Right hindlimb (tissue), 1 donor: ENCODE results near the gene CSPG4.
A peak's percentile ranks its signal among the peaks of the same experiment; 100 is the strongest.
"Not testable (repeated sequence)": the region's sequence is repeated elsewhere in the genome, so short reads cannot be mapped to it uniquely, and the experiment has no call there.

Experiments
- DNase-seq: peaks from one replicate; pipeline ENCODE4 v3.0.0-alpha.2; 2018

CSPG4 gene

DNA sequence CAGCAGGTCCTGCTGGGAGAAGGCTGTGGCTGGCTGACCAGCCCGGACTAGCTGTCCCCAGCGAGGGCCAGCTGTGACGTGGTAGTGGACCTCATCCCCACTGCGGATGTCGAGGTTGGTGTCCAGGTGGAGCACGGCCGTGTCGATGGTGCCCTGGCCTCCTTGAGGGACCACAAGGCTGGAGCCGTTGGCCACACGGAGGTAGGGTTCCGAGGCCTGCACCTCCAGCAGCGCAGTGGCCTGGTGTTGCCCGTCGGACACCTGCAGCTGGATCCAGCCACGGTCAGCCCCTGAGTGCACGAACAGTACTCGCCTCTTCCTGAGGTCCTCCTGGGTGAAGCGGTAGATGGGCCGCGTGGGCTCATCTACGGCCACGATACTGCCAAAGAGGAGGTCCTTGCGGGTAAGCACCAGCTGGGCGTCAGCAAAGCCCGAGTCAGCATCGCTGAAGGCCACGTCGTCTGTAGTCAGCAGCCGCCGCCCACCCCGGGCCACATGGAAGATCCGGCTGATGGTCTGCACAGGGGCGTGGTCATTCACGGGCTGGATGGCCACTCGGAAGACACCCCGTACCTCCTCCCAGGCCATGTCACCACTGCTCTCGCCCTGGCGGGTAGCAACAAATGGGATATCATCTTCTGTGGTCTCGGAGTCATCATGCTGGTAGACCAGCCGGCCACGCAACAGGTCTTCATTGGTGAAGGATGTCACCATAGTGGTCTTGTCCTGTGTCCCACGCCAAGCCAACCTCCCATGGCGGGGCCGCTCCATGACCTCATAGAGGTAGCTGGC lies 25.0 kb downstream of the CSPG4 start:
- no peak for DNase-seq

DNA sequence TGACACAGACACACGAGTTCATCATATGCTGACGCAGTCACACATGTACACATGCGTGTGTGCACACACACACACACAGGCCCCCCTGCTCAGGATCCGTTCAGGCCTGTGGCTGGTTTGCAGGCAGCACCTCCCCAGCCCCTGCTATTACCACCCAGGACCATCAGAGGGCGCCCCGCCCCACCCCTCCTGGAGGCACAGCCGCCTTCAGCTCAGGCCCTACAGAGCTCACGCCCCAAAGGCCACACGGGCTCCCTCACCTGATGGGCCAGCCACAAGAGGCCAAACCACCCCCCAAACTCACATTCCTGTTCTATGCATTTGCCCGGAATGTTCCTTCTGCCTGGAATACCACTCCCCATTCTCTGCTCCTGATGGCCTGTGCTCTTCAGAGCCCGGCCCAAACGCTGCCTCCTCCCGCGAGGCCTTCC lies 26.4 kb downstream of the CSPG4 start:
- peak; percentile 90 for DNase-seq

DNA sequence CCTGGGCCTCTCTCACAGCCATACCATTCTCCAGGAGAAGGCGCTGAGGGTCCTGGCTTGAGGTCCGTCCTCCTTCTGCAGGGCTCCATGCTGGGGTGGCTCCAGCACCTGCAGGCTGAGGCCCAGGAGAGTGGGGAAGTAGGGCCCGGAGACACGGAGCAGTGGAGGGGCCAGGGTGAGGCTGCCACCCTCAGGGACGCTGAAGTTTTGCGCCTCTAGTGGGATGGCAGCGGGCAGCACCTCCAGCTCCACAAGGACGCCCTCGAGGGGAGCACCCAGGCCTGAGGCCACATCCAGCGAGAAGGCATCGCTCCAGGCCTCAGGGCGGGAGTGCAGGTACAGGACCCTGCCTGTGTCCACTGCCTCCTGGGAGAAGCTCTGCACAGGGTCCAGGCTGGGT lies 27.5 kb downstream of the CSPG4 start:
- no peak for DNase-seq

DNA sequence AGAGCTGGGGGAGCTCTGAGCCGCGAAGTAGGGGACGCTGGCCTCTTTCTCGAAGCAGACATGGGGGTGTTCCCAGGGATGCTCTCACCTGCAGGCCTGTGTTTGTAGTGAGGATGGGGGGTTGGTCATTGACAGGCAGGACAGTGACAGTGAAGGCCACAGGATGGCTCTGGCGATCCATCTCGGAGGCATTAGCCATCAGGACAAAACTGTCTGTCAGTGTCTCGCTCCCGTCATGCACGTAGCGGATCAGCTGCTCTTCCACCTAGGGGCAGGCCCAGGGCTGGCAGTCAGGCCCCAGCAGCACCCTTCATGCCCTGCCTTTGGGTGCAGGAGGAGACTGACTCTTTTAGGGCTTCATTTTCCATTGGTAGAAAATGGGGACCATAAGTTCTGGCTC lies 28.0 kb downstream of the CSPG4 start:
- DNase-seq: no peak

DNA sequence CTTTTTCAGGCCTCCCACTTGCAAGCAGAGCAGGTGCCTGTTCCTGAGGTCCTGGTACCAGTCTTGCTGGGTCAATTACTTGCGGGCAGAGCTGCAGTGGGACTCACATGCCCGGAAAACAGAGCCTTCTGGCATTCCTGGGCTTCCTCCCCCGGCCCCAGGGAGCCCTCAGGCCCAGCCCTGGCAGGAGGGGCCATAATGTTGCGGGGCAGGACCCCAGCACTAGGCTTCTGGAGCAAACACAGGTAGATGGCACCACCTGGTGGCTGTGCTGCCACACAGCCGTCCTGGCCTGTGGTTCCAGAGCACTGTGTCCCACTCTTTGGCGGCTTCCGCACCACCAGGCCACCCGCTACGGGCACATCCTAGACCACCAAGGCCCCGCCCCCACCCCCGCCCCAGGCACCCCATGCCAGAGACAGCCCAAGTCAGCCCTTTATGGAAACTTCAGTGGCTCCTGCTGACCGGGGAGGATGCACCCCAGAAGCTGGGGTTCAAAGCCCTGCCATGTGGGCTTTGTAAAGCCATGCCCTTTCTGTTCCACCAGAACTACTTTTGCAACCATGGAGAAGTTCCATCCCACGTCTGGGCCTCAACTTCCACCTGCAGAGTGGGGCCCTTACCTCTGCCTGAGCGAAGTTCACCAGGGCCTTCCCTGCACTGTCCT lies 28.9 kb downstream of the CSPG4 start:
- DNase-seq: peak; percentile 81

DNA sequence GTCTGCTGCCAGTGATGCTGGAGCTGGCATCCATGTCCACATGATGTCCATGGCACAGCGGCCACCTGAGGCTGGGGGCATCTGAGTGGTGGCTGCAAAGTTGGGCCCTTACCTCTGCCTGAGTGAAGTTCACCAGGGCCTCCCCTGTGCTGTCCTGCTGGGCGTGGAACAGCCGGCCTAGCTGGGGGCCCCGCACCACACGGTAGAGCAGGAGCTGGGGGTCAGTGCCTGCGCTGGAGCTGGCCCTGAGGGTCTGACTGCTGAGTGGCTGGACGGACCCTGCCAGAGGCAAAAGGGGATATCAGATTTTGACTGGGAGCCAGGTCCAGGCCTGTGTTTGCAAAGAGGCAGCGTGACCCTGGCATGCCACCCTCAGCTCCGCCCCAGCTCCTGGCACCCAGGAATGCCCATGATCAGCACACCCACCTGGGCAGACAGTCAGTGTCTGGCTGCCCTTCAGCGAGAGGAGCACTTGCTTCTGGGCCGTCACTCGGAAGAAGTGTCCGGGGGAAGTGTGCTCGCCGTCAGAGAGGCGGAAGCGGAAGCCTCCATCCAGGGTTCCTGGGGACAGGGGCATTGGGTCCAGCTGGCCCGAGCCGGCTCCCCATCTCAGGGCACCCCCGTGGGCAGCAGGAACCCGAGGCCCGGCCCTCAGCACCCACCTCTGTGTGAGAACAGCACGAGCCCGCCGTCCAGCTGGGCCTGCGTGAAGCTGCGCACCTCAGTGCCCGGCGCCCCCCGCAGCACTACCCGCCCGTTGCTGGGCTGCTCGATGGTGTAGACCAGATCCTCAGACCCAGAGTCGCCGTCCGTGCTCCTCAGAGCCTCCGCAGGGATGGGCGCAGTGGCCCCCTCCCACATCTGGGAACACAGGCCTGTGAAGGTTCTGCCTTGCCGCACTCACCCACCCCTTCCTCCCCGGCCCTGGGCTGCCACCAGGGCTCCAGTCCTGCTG lies 30.2 kb downstream of the CSPG4 start:
- no peak for DNase-seq

DNA sequence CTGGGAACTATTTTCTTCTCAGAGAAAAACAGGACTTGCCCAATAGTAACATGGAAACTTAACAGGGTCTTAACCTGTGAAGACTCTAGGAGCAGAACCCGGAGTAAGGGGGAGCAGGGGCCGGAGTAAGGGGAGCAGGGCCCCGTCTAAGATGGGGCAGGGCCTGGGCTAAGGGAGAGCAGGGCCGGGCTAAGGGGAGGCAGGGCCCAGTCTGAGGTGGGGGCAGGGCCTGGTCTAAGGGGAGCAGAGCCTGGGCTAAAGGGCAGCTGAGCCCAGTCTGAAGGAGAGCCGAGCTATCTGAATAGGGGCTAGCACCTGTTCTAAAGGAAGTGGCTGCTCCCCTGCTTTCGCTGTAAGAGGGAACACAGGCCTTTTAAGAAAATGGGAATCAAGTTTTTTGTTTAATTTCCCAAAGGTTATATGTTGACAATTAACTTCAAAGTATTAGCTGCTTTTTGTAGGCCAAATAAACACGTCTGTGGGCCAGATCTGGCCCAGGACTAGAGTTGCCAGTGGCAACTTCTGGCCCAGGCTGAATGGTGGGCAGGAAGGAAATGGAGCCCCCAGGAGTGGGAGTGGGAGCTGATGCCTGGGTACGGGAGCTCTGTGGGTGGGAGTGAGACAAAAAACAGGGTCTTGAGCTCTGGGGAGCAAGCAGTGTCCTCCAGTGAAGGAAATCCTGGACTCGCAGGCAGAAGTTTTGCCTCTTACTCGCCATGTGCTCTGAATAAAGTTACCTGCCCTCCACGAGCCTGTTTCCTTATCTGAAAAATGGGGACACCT lies 32.5 kb downstream of the CSPG4 start:
- DNase-seq: no peak

DNA sequence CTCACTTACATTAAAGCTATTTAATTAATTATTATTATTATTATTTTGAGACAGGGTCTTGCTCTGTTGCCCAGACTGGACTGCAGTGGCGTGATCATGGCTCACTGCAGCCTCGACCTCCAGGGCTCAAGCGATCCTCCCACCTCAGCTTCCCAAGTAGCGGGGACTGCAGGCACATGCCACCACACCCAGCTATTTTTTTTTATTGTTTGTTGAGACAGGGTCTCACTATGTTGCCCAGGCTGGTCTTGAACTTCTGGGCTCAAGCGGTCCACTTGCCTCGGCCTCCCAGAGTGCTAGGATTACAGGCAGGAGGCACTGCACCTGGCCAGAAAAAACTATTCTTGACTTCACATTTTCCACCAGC lies 34.3 kb downstream of the CSPG4 start:
- DNase-seq: not testable (repeated sequence)

DNA sequence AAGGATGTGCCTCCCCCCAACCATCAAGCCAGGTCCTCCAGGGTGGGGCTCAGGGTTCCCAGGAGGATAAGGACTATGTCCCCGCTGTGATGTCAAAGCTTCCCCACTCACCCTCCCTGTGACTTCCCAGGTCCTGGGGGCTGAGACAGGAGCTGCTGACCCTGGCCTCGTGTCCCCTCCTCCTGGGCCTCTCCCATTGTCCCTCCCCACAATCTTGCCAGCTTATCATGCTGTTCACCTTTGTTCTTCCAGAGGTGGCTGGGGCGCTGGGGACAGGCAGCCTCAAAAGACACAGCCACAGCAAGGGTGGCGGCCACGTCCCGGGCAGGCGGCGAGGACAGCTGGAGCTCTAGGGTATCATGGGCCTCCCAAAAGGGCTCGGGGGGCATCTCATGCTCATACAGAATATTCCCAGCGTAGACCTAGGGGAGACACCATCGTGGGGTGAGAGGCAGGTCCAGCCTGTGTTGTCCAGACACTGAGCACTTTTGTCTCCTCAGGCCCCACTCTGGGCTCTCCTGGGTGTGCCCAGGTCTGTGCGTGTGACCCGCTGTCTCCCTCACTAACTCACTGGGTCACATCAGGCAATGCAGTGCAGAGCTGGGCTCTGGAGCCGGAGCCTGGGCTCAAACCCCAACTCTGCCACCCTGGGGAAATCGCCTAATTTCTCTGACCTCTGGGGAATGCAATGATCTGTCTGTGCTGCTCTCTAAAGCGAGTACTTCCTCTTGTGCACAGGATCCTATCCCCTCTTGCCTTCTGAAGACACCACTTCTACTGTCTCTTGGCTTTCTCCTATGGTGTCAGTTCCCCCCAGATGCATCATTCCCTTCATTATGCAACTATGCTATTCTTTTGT lies 35.0 kb downstream of the CSPG4 start:
- DNase-seq: no peak

DNA sequence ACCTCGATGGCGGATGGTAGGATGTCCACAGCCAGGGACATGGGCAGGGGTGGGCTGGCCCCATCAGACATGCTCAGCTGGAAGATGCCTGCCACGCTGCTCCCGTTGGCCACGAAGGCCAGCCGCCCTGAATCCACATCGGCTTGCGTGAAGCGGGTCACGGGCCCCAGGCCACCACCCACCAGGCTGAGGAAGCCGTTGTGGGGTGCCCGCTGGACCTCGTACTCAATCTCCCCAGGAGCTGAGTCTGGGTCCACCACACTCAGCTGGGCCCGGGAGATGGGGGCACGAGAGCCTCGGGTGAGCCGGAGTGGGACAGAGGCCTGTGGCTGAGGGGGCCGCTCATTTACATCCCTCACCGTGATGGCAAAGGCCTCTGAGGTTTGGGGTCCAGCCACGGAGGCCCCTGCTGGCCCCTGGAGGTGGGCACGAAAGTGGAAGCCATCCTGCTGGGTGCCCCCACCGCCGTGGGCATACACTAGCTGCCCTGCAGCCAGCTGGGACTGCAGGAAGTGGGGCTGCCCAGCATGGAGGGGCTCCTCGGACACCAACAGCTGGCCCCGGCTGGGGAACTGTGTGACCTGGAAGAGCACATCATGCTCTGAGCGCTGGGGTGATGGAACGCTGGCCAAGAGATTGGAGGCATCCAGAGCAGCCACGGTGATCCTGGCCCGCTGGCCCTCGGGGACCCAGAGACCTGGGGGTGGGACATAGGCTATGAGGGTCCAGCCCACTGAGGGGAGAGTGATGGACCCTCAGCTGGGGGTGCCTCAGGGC lies 35.8 kb downstream of the CSPG4 start:
- no peak for DNase-seq

DNA sequence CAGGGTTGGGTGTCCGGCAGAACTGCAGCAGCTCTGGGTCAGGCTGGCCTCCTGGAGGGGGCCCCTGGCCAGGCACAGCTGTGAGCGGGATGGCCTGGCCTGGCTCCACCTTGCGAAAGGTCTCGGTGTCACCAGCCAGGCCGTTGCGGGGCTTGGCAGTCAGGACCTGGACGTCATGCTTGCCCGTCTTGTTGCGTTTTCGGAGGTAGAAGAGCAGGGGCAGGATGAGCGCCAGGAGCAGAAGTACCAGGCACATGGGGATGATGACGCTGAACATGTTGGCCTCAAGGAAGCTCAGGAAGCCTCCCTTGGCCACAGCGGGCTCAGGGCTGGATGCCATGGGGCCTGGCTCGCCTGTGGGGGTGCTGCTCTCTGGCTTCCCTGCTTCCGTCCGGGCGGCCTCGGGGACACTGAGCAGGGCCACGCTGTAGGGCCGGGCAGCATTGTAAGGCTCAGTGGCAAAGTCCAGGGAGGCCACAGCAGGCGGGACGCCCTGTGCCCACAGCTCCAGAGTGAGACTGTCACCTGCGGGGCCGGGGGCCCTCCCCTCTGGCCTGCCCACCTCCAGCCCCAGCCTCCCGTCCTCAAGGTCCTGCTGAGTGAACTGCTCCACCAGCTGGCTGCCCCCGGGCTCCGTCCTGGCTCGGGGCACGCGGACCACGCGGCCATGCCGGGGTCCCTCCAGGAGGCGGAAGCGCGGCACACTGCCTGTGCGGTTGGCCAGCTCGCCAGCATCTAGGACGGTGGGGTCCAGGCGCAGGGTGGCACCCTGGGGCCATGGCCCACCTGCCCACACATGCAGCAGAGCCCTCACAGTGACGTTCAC lies 36.9 kb downstream of the CSPG4 start:
- no peak for DNase-seq

DNA sequence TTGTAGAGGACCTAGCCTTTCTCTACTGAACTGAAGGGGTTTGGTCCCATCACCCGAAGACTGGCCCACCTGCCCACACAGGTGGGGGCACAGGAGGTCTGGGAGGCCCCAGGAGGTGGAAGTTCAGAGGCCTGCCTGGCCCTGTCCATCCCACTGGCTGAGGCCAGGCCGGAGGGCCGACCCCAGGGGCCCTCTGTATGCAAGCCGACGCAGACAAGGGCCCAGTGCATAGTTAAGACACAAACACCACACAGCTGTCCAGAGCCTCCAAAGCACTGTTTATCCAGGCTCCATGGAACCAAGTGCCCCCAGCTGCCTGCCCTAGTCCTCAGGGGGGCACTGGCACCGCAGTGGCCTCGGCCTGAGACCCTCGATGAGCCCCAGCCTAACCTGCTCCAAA lies 38.3 kb downstream of the CSPG4 start:
- DNase-seq: no peak

DNA sequence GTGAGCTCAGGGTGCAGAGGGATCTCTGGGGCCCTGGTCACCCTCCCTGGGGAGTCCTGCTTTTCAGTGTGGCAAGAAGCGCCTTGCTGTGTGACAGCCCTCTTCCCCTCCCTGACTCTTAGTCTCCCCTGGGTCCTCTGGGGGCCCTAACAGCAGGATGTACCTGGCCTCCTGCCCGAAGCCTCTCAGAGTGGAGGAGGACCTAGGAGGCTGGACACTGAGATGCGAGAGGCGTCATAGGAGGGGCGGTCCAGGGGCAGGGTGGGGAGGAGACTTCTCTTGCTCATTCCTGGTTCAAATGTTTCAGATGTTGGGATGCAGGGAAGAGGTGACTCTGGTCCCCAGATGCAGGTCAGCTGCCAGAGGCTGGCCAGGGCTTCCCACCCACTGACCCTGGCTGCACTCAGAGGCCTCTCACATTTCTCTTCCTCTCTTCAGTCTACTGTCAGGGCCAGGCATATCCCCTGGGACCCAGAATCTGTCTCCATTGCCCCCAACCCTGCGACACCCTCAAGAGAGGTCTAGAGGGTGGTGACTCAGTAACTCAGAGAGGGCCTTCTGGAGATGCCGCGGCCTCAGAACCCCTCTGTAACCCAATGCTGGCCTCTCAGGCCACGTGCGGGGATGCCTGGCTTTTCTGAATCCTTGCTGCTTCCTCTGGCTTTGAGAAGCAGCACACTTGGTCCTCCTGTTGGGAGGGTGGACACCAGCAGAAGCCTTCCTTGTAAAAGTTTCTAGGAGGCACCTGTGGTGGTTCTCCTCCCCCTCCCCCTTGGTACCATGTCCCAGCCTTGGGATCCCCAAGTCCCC lies 39.0 kb downstream of the CSPG4 start:
- DNase-seq: peak; percentile 92

DNA sequence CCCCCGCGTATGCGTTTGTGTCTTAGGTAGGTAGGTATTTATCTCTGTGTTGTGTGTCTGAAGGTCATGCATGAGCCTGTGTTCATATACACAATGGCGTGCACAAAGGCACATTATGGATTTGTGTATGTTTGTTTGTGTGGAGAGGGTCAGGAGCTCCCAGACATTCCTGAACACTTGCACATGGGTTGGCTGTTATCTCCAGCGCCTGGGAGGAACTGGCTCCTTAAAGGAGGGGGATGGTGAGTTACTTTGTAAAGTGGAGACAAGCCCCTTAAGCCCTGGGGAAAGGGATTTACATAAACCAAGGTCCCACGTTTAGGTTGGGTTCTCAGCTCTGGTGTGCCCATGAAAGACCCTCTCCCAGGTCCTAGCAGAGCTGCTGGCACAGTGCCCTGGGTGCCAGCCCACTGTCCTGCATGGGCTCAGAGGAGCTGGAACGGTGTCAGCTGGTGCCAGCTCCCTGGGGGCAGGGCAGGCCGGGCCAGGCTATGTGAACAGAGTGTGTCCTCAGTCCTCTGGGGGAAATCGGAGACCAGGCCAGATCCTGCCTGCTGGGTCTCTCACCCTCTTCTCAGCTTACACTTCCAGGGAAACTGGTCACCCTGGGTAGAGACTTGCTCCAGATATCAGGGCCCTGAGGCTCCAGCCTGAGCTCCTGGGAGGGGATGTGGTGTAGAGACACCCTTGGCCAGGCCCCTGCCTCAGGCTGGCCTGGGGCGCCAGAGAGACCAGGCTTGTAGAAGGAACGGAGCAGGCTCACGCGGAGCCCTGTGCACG lies 39.8 kb downstream of the CSPG4 start:
- DNase-seq: peak; percentile 76

DNA sequence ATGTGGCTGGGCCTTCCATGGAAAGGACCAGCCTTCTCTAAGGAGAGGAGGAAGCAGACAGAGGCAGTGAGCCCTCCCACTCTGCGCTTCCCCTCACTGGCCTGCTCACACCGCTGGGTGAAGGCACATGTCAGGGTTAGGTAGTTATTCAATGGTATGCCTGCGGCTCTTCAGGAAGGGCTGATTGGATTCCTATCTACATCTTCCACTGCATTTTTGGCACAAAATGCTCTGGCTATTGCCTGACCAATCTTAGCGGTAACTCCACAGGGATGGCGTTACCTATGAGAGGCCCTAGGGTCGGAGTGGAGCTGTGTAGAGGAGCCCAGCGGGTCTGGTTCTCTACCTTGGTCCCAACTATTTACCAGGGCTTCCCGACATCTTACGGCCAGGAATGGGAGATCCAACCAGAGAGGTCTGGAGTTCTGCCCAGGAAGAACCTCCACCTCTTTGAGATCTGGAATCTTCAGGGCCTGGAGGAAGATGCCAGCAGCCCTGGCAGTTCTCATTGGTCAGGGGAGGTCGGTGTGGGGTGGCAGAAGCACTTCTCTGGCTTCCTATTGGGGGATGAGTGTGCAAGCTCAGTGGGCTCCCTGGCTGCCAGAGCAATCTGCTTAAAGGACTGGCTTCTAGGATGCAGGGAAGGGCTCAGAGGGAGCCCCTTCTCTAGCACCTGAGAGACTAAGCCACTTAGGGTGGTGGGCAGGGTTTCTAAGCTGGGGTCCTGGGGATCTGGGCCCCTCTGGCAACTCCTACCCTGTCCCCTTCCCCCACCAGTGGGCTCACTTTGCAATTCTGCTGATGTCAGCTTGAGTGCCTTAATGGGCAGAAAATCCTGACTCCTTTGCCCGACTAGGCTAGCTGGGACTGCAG lies 40.7 kb downstream of the CSPG4 start:
- no peak for DNase-seq

DNA sequence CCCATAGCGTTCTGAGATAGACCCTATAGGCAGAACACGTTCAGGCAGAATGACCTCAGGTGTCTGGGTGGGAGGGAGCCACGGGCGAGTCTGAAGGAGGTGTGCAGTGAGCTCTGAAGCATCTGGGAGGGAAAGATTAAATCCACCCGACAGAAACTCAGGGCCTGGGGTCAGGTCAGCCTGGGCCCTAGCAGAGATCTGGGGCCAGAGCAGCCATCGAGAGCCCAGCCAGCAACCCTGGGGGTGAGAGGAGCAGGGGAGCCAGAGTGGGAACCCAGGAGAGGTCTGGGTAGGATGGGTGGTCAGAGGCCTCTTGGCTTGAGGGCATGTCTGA lies 42.8 kb downstream of the CSPG4 start:
- peak; percentile 35 for DNase-seq

DNA sequence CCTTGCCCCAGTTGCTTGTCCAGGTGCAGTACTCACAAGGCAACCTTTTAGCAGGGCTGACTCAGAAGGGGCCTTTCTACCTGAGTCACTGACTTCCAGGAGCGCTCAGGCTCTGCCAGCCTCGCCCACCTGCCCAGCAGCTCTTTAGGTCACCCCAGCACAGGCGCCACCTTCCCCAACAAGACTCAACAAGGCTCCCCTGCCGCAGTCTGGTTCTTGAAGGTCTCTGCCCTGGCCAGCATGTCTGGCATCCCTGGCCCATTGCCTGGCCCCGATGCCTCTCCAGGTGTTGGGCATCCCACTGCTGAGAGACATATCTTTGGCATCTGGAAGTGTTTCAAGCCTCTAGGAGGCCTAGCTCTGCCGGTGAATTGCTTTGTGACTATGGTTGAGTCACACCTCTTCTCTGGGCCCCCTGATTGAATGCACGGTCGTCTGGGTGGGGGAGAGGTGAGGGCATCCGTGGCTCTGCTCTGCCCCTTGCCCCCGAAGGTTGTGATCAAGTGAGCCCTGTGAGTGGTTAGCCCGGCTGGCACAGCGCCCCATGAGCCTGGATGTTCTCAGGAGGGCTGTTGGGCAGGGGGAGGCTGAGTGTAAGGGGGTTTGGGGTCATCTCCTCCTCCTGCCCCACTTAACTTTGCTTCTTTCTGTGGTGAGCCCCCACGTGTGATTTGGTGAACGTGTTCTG lies 43.3 kb downstream of the CSPG4 start:
- peak; percentile 31 for DNase-seq
